ENCODE measurements around the gene PTH2.

DNA sequence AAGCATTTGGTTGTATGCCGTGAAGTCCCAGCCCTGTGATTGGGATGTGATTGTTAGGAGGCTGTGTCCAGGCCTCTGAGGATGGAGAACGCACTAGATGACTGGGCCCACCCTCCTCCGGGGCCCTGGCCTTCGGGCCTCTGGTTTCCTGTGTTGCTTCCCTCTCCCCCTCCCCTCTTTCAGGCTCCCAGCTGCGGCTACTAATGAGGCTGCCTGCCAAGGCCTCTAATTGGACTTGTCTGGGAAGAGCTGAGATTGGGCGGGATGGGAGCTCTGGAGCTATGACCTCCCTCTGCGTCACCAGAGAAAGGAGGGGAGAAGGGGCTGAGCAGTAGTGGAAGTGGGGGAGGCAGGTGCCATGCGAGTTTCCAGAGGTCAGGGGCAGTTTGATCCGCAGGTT, 9.9 kb downstream of the PTH2 start:
- TF ChIP-seq EZH2 (IDR thresholded peaks at IDR 0.05; ENCODE audit: borderline replicate concordance) (no peak), CTCF (IDR thresholded peaks at IDR 0.05; ENCODE audit: poor library complexity) (no peak), EZH2phosphoT487 (IDR thresholded peaks at IDR 0.05; ENCODE audit: low read depth, severe bottlenecking, unreplicated experiment) (no peak)
